A673 (cell line): Measurements from ENCODE around the gene TMEM61. TPM values are rescaled to one million over a fixed set of nuclear protein-coding genes. Genes with fewer than 3 reads are reported as not detected.

Experiments
- BruUV-seq: library from RNA; stranded (reverse); fragments of 400-500 nt; replicated peaks from 2 replicates; lab custom pipeline; 2021; lab: Mats Ljungman, UMichigan
- CTCF ChIA-PET: fragments of 300-600 bp; sonication (Branson Sonifier 250); formaldehyde crosslinking; loops from one replicate; lab custom pipeline; 2022; ENCODE audit warnings: antibody characterized with exemption; lab: Charles Lee
- POLR2A ChIA-PET: fragments of 300-600 bp; sonication (Branson Sonifier 250); formaldehyde crosslinking; loops from one replicate; lab custom pipeline; 2022; ENCODE audit warnings: antibody characterized with exemption; ENCODE audit not compliant: low non-redundant PET; lab: Charles Lee
- DNase-seq: peaks from one replicate; pipeline ENCODE4 v3.0.0-alpha.2; 2015; ENCODE audit warnings: low spot score
- H3K27ac ChIP-seq: fragments of 200-600 bp; sonication (generic); 2 replicates; pipeline ENCODE4 v1.5.1; 2016; ENCODE audit warnings: mixed run types, low read depth, mild to moderate bottlenecking, mixed read lengths, antibody characterized with exemption, low read length; ENCODE audit not compliant: poor library complexity, severe bottlenecking
- H3K27me3 ChIP-seq: fragments of 200-600 bp; sonication (generic); replicated peaks from 2 replicates; pipeline ENCODE4 v1.6.1; 2017; ENCODE audit warnings: mixed run types, low read depth, mild to moderate bottlenecking, mixed read lengths, antibody characterized with exemption, low read length; ENCODE audit not compliant: insufficient read depth, poor library complexity
- H3K36me3 ChIP-seq: fragments of 200-600 bp; sonication (generic); 2 replicates; pipeline ENCODE4 v1.6.1; 2016; ENCODE audit warnings: mixed run types, mild to moderate bottlenecking, mixed read lengths, antibody characterized with exemption, low read length; ENCODE audit not compliant: insufficient read depth, poor library complexity, severe bottlenecking
- H3K4me1 ChIP-seq: fragments of 200-600 bp; sonication (generic); 2 replicates; pipeline ENCODE4 v1.6.1; 2017; ENCODE audit warnings: mixed run types, mild to moderate bottlenecking, mixed read lengths, antibody characterized with exemption, low read length; ENCODE audit not compliant: insufficient read depth, poor library complexity, severe bottlenecking
- H3K4me3 ChIP-seq: fragments of 200-600 bp; sonication (generic); 2 replicates; pipeline ENCODE4 v1.5.1; 2016; ENCODE audit warnings: low read depth, mixed run types, mild to moderate bottlenecking, mixed read lengths, low read length; ENCODE audit not compliant: poor library complexity, severe bottlenecking
- H3K9me3 ChIP-seq: fragments of 200-600 bp; sonication (generic); 2 replicates; pipeline ENCODE4 v1.6.1; 2016; ENCODE audit warnings: mixed run types, low read depth, mild to moderate bottlenecking, mixed read lengths, antibody characterized with exemption, low read length; ENCODE audit not compliant: poor library complexity, severe bottlenecking
- EZH2 ChIP-seq: fragments of 200-600 bp; sonication (generic); IDR thresholded peaks from 2 replicates; pipeline ENCODE4 v1.6.1; 2017; ENCODE audit warnings: borderline replicate concordance, low read depth, mild to moderate bottlenecking, mixed read lengths, antibody characterized with exemption, low read length; ENCODE audit not compliant: poor library complexity, severe bottlenecking
- intact Hi-C: fragments of 100-400 bp; cut with micrococcal nuclease; formaldehyde crosslinking; loops from one replicate; pipeline ENCODE4 v1.10.0; 2022; ENCODE audit not compliant: unreplicated experiment
- total RNA-seq: library from RNA; stranded (reverse); gene quantifications from 2 replicates; pipeline ENCODE4 v1.2.3, GENCODE V29; 2021
- TF ChIP-seq, protein P1 (sequence below): fragments of 300-800, 200-600 bp; sonication (generic); conservative IDR thresholded peaks from 2 replicates; pipeline ENCODE4 v1.5.1; 2017; ENCODE audit warnings: low read depth, mild to moderate bottlenecking, antibody characterized with exemption, low read length, moderate library complexity, mixed read lengths

Gene TMEM61
- total RNA-seq, 1 experiment from 2014 or later: not detected

DNA sequence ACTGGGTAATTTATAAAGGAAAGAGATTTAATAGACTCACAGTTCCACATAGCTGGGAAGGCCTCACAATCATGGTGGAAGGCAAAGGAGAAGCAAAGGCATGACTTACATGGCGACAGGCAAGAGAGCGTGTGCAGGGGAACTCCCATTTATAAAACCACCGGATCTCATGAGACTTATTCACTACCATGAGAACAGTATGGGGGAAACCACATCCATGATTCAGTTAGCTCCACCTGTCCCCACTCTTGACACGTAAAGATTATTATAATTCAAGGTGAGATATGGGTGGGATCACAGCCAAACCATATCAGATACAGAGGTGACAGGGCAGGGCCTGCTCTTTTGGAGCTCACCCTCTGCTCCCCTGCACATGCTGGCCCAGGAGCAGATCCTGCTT is 31.4 kb upstream of the TMEM61 start:
- POLR2A ChIA-PET: no interaction called here
- Histone ChIP-seq H3K9me3 (no peaks in the 10 kb centered on the region), H3K36me3 (no peaks in the 10 kb centered on the region), H3K4me1 (no peaks in the 10 kb centered on the region), H3K27ac (no peak overlapping the region), H3K27me3 (no peaks in the 10 kb centered on the region), H3K4me3 (no peak overlapping the region)
- CTCF ChIA-PET: interaction anchor here (2.5 kb wide), 1 partner anchor 73 kb away, joined by 26 read pairs; no protein-coding TSS in a partner anchor
- intact Hi-C loops: loop anchor here (10.0 kb wide), 1 partner anchor 326 kb away; no protein-coding TSS in a partner anchor
- no peak for DNase-seq
- TF ChIP-seq, protein P1, sequence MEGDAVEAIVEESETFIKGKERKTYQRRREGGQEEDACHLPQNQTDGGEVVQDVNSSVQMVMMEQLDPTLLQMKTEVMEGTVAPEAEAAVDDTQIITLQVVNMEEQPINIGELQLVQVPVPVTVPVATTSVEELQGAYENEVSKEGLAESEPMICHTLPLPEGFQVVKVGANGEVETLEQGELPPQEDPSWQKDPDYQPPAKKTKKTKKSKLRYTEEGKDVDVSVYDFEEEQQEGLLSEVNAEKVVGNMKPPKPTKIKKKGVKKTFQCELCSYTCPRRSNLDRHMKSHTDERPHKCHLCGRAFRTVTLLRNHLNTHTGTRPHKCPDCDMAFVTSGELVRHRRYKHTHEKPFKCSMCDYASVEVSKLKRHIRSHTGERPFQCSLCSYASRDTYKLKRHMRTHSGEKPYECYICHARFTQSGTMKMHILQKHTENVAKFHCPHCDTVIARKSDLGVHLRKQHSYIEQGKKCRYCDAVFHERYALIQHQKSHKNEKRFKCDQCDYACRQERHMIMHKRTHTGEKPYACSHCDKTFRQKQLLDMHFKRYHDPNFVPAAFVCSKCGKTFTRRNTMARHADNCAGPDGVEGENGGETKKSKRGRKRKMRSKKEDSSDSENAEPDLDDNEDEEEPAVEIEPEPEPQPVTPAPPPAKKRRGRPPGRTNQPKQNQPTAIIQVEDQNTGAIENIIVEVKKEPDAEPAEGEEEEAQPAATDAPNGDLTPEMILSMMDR: no peak
- no peak for TF ChIP-seq EZH2
- no TSS peak for BruUV-seq

DNA sequence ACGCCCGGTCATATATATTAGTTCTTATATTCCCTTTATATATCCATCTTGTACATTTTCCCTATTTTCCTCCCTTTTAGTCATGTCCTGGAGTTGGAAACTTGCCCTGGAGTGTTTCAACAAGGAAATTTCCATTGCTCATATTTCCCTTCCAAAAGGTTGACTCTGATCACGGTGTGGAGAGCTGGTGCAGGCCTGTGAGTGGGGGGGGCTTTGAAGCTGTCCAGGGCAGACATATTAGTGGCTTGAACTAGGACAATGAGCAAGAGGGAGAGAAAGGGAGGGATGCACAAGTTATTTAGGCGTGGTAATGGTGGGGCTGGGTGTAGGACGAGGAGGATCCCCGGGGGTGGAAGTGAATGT is 30.4 kb upstream of the TMEM61 start:
- no peak for TF ChIP-seq EZH2
- TF ChIP-seq, protein P1: no peak
- H3K9me3 ChIP-seq: no peaks in the 10 kb centered on the region
- ChIA-PET CTCF (interaction anchor here (1.3 to 2.5 kb wide), 3 partner anchors 46 to 72 kb away, joined by 4 to 26 read pairs (median 19); no protein-coding TSS in a partner anchor), POLR2A (no interaction called here)
- intact Hi-C loops: loop anchor here (1.0 to 10.0 kb wide), 3 partner anchors 46 to 1635 kb away; no protein-coding TSS in a partner anchor
- no peak for DNase-seq
- H3K4me3 ChIP-seq: no peak overlapping the region
- no peaks in the 10 kb centered on the region for H3K27me3 ChIP-seq
- BruUV-seq: no TSS peak
- no peaks in the 10 kb centered on the region for H3K36me3 ChIP-seq
- no peak overlapping the region for H3K27ac ChIP-seq
- no peaks in the 10 kb centered on the region for H3K4me1 ChIP-seq

DNA sequence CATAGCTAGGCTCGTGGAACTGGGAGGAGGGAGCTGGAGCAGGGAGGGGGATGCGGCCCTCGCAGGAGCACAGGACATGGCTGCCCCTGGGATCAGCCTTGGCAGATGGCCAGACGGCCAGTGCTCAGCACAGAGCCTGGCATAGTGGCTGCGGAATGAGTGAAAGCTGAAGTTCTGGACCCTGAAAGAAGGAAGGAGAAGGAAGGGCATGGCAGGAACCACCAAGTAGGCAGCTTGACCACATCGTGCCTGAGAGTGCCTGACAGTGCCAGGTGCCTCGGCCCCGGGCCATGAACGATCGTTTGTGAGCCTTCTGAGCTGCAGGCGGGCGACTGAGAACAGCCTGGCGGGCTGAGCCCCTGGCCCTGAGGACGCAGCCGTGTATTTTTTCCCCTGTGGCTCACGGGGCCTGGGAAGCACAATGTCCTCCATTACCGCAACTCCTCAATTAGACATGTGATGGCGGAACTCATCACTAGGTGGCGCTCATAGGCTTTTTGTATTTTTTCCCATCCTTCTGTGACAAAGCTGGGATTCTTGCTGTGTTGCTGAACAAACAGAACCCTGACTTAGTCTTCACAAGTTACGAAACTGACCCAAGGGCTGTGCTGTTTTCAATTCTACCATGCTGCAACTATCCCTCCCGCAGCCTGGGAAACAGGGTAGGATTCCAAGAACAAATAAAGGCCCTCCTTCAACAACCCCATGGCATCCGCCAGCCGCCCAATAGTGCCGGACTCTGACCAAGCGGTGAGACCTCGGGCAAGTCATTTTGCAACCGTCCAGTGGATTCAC is 29.9 kb upstream of the TMEM61 start:
- ChIA-PET POLR2A (no interaction called here), CTCF (interaction anchor here (0.9 to 2.5 kb wide), 5 partner anchors 9 to 71 kb away, joined by 3 to 26 read pairs (median 4); no protein-coding TSS in a partner anchor)
- TF ChIP-seq, protein P1: peak; percentile 84
- TF ChIP-seq EZH2: no peak
- Histone ChIP-seq H3K27ac (no peak overlapping the region), H3K4me3 (no peak overlapping the region), H3K27me3 (no peaks in the 10 kb centered on the region), H3K4me1 (no peaks in the 10 kb centered on the region), H3K9me3 (no peaks in the 10 kb centered on the region), H3K36me3 (no peaks in the 10 kb centered on the region)
- no TSS peak for BruUV-seq
- intact Hi-C loops: loop anchor here (1.0 to 10.0 kb wide), 3 partner anchors 46 to 1634 kb away; no protein-coding TSS in a partner anchor
- DNase-seq: peak; percentile 86
